HG03097 (cell line): ENCODE data around the gene RELN.
A peak's percentile ranks its signal among the peaks of the same experiment; 100 is the strongest.
"Not testable (repeated sequence)": the region's sequence is repeated elsewhere in the genome, so short reads cannot be mapped to it uniquely, and the experiment has no call there.

Source experiments
- ATAC-seq: cut with Tn5 transposase; IDR thresholded peaks from one replicate; pipeline ENCODE4 v1.9.1; 2021; ENCODE audit not compliant: unreplicated experiment, low FRiP score

Gene RELN

GRCh38 chr7:103538964-103539709, 450.3 kb downstream of the RELN start:
- no peak for ATAC-seq

GRCh38 chr7:103533761-103534160, 455.7 kb downstream of the RELN start:
- ATAC-seq = no peak

- ATAC-seq = no peak
Measured at GRCh38 chr7:103532955-103533354, 456.5 kb downstream of the RELN start.

GRCh38 chr7:103528152-103528551, 461.3 kb downstream of the RELN start:
- ATAC-seq = no peak

GRCh38 chr7:103525937-103526336, 463.5 kb downstream of the RELN start:
- ATAC-seq = no peak

GRCh38 chr7:103524042-103524907, 465.2 kb downstream of the RELN start:
- ATAC-seq = no peak

- no peak for ATAC-seq
Measured at GRCh38 chr7:103521937-103522336, 467.5 kb downstream of the RELN start.

- no peak for ATAC-seq
Measured at GRCh38 chr7:103504505-103505135, 484.8 kb downstream of the RELN start.

- ATAC-seq = no peak
Measured at GRCh38 chr7:103501206-103501605, 488.3 kb downstream of the RELN start.

GRCh38 chr7:103499976-103500375, 489.5 kb downstream of the RELN start:
- no peak for ATAC-seq

GRCh38 chr7:103487419-103487818, 502.0 kb downstream of the RELN start:
- ATAC-seq = no peak

GRCh38 chr7:103486873-103487272, 502.6 kb downstream of the RELN start:
- ATAC-seq = not testable (repeated sequence)

GRCh38 chr7:103480771-103481170, 508.7 kb downstream of the RELN start:
- ATAC-seq = no peak

GRCh38 chr7:103474956-103475355, 514.5 kb downstream of the RELN start:
- ATAC-seq = no peak

GRCh38 chr7:103469095-103469948, 520.1 kb downstream of the RELN start:
- ATAC-seq = no peak

GRCh38 chr7:103466814-103467213, 522.6 kb downstream of the RELN start:
- no peak for ATAC-seq

GRCh38 chr7:103462358-103462757, 527.1 kb downstream of the RELN start:
- ATAC-seq = no peak

GRCh38 chr7:103447073-103447960, 542.1 kb downstream of the RELN start:
- ATAC-seq = peak; percentile 70

GRCh38 chr7:103446049-103446520, 543.4 kb downstream of the RELN start, which contains the start of gene SLC26A5:
Gene SLC26A5 (minus strand): TSS chr7:103446207. CDS start chr7:103421514, 24,693 bp downstream.
- ATAC-seq = no peak
